Astrocyte (in vitro differentiated cells and primary cell): ENCODE measurements around the gene DSTN. TPM values are rescaled to one million over a fixed set of nuclear protein-coding genes. Genes with fewer than 3 reads are reported as not detected.

Source experiments
- DNase-seq: peaks from one replicate; pipeline ENCODE4 v3.0.0-alpha.2; 2010; ENCODE audit warnings: low read depth
- FAIRE-seq: peaks from 2 replicates; lab custom pipeline; 2011; peaks lifted over from hg19 to GRCh38; lab: Jason Lieb, UNC
- H2AFZ ChIP-seq: 2 replicates; pipeline ENCODE4 v1.6.0; 2012; ENCODE audit warnings: low read depth, low read length, inconsistent platforms
- H3K27ac ChIP-seq: 2 replicates; pipeline ENCODE4 v1.5.1; 2011; ENCODE audit warnings: low read depth, low read length, inconsistent platforms
- H3K27me3 ChIP-seq: 2 replicates; pipeline ENCODE4 v1.6.0; 2011; ENCODE audit warnings: low read length, inconsistent platforms; ENCODE audit not compliant: insufficient read depth
- H3K36me3 ChIP-seq: 2 replicates; pipeline ENCODE4 v1.5.1; 2011; ENCODE audit warnings: low read length, inconsistent platforms; ENCODE audit not compliant: insufficient read depth
- H3K4me1 ChIP-seq: 2 replicates; pipeline ENCODE4 v1.5.1; 2011; ENCODE audit warnings: low read length, inconsistent platforms; ENCODE audit not compliant: insufficient read depth
- H3K4me2 ChIP-seq: 2 replicates; pipeline ENCODE4 v1.6.0; 2012; ENCODE audit warnings: low read length, inconsistent platforms
- H3K4me3 ChIP-seq: 2 replicates; pipeline ENCODE4 v1.5.1; 2011; ENCODE audit warnings: low read depth, mild to moderate bottlenecking, low read length, inconsistent platforms; ENCODE audit not compliant: insufficient read depth
- H3K79me2 ChIP-seq: 2 replicates; pipeline ENCODE4 v1.6.0; 2012; ENCODE audit warnings: mild to moderate bottlenecking, low read length, inconsistent platforms; ENCODE audit not compliant: insufficient read depth
- H3K9ac ChIP-seq: 2 replicates; pipeline ENCODE4 v1.6.0; 2012; ENCODE audit warnings: mild to moderate bottlenecking, low read length, inconsistent platforms
- H3K9me3 ChIP-seq: 2 replicates; pipeline ENCODE4 v1.5.1; 2012; ENCODE audit warnings: low read depth, mild to moderate bottlenecking, low read length, inconsistent platforms; ENCODE audit not compliant: insufficient read depth
- H4K20me1 ChIP-seq: 2 replicates; pipeline ENCODE4 v1.6.0; 2012; ENCODE audit warnings: low read length, inconsistent platforms; ENCODE audit not compliant: insufficient read depth
- H3K27ac Mint-ChIP-seq: one replicate; pipeline ENCODE4 v1.8.0; 2021; ENCODE audit warnings: mild to moderate bottlenecking, mixed read lengths; ENCODE audit not compliant: unreplicated experiment
- H3K27me3 Mint-ChIP-seq: one replicate; pipeline ENCODE4 v1.8.0; 2021; ENCODE audit warnings: low read depth, mixed read lengths; ENCODE audit not compliant: unreplicated experiment
- H3K36me3 Mint-ChIP-seq: one replicate; pipeline ENCODE4 v1.8.0; 2021; ENCODE audit warnings: low read depth, mixed read lengths; ENCODE audit not compliant: unreplicated experiment
- H3K4me1 Mint-ChIP-seq: one replicate; pipeline ENCODE4 v1.8.0; 2021; ENCODE audit warnings: low read depth, mixed read lengths; ENCODE audit not compliant: unreplicated experiment
- H3K4me3 Mint-ChIP-seq: one replicate; pipeline ENCODE4 v1.8.0; 2021; ENCODE audit warnings: mild to moderate bottlenecking, moderate library complexity, mixed read lengths; ENCODE audit not compliant: unreplicated experiment
- H3K9me3 Mint-ChIP-seq: one replicate; pipeline ENCODE4 v1.8.0; 2021; ENCODE audit warnings: mild to moderate bottlenecking, mixed read lengths; ENCODE audit not compliant: unreplicated experiment
- EZH2 ChIP-seq: IDR thresholded peaks from 2 replicates; pipeline ENCODE4 v1.6.1; 2012; ENCODE audit warnings: mild to moderate bottlenecking, low read length, inconsistent platforms; ENCODE audit not compliant: insufficient read depth
- total RNA-seq: library from RNA; stranded (reverse); gene quantifications from 2 replicates; pipeline ENCODE4 v1.2.1, GENCODE V29; 2021
- TF ChIP-seq, protein P1 (sequence below): IDR thresholded peaks from 2 replicates; pipeline ENCODE4 v1.5.1; 2011; ENCODE audit warnings: low read depth, mild to moderate bottlenecking, inconsistent platforms, low read length, moderate library complexity; ENCODE audit not compliant: insufficient read depth

The DSTN gene
- total RNA-seq, 1 donor from 2014 or later = 552 TPM

DNA sequence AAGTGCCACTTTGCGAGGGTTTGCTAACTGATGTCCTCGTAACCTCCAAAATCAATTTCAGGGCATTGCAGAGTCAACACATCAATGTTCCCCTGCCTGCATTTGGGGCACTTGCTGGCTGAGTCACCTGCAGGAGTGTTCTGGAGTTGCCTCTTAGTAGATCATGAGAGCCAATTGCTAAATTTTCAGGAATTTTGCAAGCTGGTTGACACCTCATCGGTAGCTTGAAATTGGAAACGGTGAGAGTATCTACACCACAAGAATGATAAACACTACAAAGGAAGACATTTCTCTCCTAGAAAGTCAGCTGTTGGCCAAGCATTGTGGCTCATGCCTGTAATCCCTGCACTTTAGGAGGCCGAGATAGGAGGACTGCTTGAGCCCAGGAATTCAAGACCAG, 27.9 kb upstream of the DSTN start:
- Histone ChIP-seq H3K4me2 (peak overlapping the region; percentile 63), H3K9ac (peak overlapping the region; percentile 65), H3K36me3 (no peaks in the 10 kb centered on the region), H3K27me3 (no peaks in the 10 kb centered on the region), H3K4me3 (no peak overlapping the region), H3K4me1 (peaks cover 29% of the 10 kb centered on the region), H4K20me1 (no peaks in the 10 kb centered on the region), H3K79me2 (no peaks in the 10 kb centered on the region), H3K9me3 (no peaks in the 10 kb centered on the region), H2AFZ (no peak overlapping the region), H3K27ac (peak overlapping the region; percentile 91)
- DNase-seq (peak; percentile 97), FAIRE-seq (peak; percentile 41)
- H3K27me3 Mint-ChIP-seq = no peaks in the 10 kb centered on the region
- no peak overlapping the region for H3K4me3 Mint-ChIP-seq
- TF ChIP-seq, protein P1, sequence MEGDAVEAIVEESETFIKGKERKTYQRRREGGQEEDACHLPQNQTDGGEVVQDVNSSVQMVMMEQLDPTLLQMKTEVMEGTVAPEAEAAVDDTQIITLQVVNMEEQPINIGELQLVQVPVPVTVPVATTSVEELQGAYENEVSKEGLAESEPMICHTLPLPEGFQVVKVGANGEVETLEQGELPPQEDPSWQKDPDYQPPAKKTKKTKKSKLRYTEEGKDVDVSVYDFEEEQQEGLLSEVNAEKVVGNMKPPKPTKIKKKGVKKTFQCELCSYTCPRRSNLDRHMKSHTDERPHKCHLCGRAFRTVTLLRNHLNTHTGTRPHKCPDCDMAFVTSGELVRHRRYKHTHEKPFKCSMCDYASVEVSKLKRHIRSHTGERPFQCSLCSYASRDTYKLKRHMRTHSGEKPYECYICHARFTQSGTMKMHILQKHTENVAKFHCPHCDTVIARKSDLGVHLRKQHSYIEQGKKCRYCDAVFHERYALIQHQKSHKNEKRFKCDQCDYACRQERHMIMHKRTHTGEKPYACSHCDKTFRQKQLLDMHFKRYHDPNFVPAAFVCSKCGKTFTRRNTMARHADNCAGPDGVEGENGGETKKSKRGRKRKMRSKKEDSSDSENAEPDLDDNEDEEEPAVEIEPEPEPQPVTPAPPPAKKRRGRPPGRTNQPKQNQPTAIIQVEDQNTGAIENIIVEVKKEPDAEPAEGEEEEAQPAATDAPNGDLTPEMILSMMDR = no peak
- TF ChIP-seq EZH2 = no peak
- peaks cover 2% of the 10 kb centered on the region for H3K4me1 Mint-ChIP-seq
- no peaks in the 10 kb centered on the region for H3K36me3 Mint-ChIP-seq
- peak overlapping the region; percentile 16 for H3K27ac Mint-ChIP-seq
- H3K9me3 Mint-ChIP-seq = no peaks in the 10 kb centered on the region

DNA sequence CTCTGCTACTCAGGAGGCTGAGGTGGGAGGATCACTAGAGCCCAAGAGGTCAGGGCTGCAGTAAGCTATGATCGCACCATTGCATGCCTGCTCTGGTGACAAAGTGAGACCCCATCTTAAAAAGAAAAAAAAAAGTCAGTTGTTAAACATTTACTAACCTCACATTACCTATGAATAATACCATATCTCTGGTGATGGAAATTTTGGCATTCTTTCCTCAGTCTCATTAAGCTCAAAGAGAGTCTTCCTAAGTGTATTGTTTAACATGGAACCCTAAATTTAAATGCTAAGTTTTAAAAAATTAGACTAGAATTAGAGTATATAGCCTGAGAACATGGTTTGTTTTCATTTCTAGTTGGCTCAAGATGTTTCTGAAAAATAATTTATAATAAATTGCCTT, 27.4 kb upstream of the DSTN start:
- Histone ChIP-seq H3K27ac (peak overlapping the region; percentile 91), H3K9me3 (no peaks in the 10 kb centered on the region), H3K4me1 (peaks cover 26% of the 10 kb centered on the region), H3K79me2 (no peaks in the 10 kb centered on the region), H2AFZ (no peak overlapping the region), H3K4me3 (no peak overlapping the region), H4K20me1 (no peaks in the 10 kb centered on the region), H3K4me2 (peak overlapping the region; percentile 63), H3K9ac (peak overlapping the region; percentile 65), H3K36me3 (no peaks in the 10 kb centered on the region), H3K27me3 (no peaks in the 10 kb centered on the region)
- DNase-seq (peak; percentile 55), FAIRE-seq (no peak)
- Mint-ChIP-seq H3K9me3 (no peaks in the 10 kb centered on the region), H3K27ac (peak overlapping the region; percentile 16), H3K36me3 (no peaks in the 10 kb centered on the region), H3K27me3 (no peaks in the 10 kb centered on the region), H3K4me1 (peaks cover 2% of the 10 kb centered on the region), H3K4me3 (no peak overlapping the region)
- no peak for TF ChIP-seq EZH2
- TF ChIP-seq, protein P1 = no peak

GRCh38 chr20:17542993-17543412, 26.9 kb upstream of the DSTN start:
- no peaks in the 10 kb centered on the region for H3K9me3 Mint-ChIP-seq
- peak overlapping the region; percentile 3 for H3K4me3 ChIP-seq
- FAIRE-seq = peak; percentile 72
- no peaks in the 10 kb centered on the region for H3K36me3 Mint-ChIP-seq
- H3K27me3 ChIP-seq = no peaks in the 10 kb centered on the region
- peak overlapping the region; percentile 63 for H3K4me2 ChIP-seq
- H3K27ac Mint-ChIP-seq = peak overlapping the region; percentile 29
- no peaks in the 10 kb centered on the region for H4K20me1 ChIP-seq
- H3K4me1 ChIP-seq = peaks cover 26% of the 10 kb centered on the region
- DNase-seq = peak; percentile 97
- H3K9ac ChIP-seq = peak overlapping the region; percentile 65
- H3K36me3 ChIP-seq = no peaks in the 10 kb centered on the region
- H3K27me3 Mint-ChIP-seq = no peaks in the 10 kb centered on the region
- no peak overlapping the region for H2AFZ ChIP-seq
- H3K4me3 Mint-ChIP-seq = no peak overlapping the region
- no peaks in the 10 kb centered on the region for H3K79me2 ChIP-seq
- no peaks in the 10 kb centered on the region for H3K9me3 ChIP-seq
- peaks cover 2% of the 10 kb centered on the region for H3K4me1 Mint-ChIP-seq
- no peak for TF ChIP-seq EZH2
- TF ChIP-seq, protein P1 = no peak
- peak overlapping the region; percentile 91 for H3K27ac ChIP-seq
